ENCODE measurements around the gene NPBWR2. TPM values are rescaled to one million over a fixed set of nuclear protein-coding genes. Genes with fewer than 3 reads are reported as not detected.
"Not testable (repeated sequence)": the region's sequence is repeated elsewhere in the genome, so short reads cannot be mapped to it uniquely, and the experiment has no call there.

Gene NPBWR2
- total and polyA plus RNA-seq, 2 donors (not counting 1 experiment from before 2014, with no cell fraction given), result not detected

DNA sequence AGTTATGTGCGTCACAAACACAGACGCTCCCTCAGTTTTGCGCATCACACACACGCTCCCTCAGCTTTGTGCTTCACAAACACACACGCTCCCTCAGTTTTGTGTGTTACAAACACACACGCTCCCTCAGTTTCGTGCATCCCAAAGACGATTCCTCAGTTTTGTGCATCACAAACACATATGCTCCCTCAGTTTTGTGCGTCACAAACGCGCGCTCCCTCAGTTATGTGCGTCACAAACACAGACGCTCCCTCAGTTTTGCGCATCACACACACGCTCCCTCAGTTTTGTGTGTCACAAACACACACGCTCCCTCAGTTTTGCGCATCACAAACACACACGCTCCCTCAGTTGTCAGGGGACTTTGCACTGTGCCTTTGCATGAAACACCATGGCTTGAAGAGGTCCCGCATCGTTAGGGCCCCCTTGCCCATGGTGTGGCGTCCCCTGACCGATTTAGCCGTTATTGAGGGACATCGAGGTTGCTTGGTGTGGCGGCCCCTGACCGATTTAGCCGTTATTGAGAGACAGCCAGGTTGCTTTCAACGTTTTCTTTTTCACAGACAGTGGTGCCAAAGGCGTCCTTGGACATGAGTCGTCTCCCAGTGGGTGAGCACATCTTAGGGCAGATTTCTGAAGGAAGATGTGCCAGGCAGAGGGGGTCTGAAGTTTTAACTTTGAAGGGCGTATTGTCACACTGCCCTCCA, 28.8 kb upstream of the NPBWR2 start:
- Histone ChIP-seq H3K4me2 (ENCODE audit: extremely low read depth, insufficient read depth, low read length) (no peak overlapping the region), H2AFZ (ENCODE audit: low read length) (no peak overlapping the region), H4K20me1 (ENCODE audit: control insufficient read depth, extremely low read depth, insufficient read depth, low read length) (no peaks in the 10 kb centered on the region), H3K27me3 (ENCODE audit: control insufficient read depth, insufficient read depth, low read length) (no peaks in the 10 kb centered on the region), H3K36me3 (ENCODE audit: control insufficient read depth, insufficient read depth, low read length) (no peaks in the 10 kb centered on the region), H3K79me2 (ENCODE audit: control insufficient read depth, insufficient read depth, low read length) (no peaks in the 10 kb centered on the region), H3K4me1 (ENCODE audit: control insufficient read depth, extremely low read depth, insufficient read depth, low read length) (no peaks in the 10 kb centered on the region), H3K4me3 (replicated peaks in 1 of 4; ENCODE audit: control extremely low read depth in 1 of 4, insufficient read depth in 1 of 4, low read depth in 3 of 4, low read length in 4 of 4) (no peak overlapping the region), H3K9ac (ENCODE audit: insufficient read depth, low read length) (no peak overlapping the region), H3K27ac (ENCODE audit: insufficient read depth, low read length) (no peak overlapping the region), H3K9me3 (ENCODE audit: control insufficient read depth, insufficient read depth, low read depth, low read length) (no peaks in the 10 kb centered on the region)
- no peak for DNase-seq (ENCODE audit: low read depth in 2 of 2)
- no peak for TF ChIP-seq EZH2 (IDR thresholded peaks at IDR 0.05; ENCODE audit: low read length, missing control alignments)
- TF ChIP-seq, protein P1, sequence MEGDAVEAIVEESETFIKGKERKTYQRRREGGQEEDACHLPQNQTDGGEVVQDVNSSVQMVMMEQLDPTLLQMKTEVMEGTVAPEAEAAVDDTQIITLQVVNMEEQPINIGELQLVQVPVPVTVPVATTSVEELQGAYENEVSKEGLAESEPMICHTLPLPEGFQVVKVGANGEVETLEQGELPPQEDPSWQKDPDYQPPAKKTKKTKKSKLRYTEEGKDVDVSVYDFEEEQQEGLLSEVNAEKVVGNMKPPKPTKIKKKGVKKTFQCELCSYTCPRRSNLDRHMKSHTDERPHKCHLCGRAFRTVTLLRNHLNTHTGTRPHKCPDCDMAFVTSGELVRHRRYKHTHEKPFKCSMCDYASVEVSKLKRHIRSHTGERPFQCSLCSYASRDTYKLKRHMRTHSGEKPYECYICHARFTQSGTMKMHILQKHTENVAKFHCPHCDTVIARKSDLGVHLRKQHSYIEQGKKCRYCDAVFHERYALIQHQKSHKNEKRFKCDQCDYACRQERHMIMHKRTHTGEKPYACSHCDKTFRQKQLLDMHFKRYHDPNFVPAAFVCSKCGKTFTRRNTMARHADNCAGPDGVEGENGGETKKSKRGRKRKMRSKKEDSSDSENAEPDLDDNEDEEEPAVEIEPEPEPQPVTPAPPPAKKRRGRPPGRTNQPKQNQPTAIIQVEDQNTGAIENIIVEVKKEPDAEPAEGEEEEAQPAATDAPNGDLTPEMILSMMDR (conservative IDR thresholded peaks at IDR 0.05 in 1 of 2, IDR thresholded peaks at IDR 0.05 in 1 of 2; ENCODE audit: low read depth in 1 of 2, low read length in 2 of 2), result no peak

DNA sequence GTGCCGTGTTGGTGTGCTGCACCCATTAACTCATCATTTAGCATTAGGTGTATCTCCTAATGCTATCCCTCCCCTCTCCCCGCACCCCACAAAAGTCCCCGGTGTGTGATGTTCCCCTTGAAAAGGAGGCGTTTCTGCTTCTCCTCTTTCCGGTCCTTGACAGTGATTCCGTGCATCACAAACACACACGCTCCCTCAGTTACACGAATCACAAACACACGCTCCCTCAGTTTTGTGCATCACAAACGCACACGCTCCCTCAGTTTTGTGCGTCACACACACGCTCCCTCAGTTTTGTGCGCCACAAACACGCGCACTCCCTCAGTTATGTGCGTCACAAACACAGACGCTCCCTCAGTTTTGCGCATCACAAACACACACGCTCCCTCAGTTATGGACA, 27.4 kb upstream of the NPBWR2 start:
- H3K79me2 ChIP-seq (ENCODE audit: control insufficient read depth, insufficient read depth, low read length); H3K9ac ChIP-seq (ENCODE audit: insufficient read depth, low read length); H2AFZ ChIP-seq (ENCODE audit: low read length); H3K36me3 ChIP-seq (ENCODE audit: control insufficient read depth, insufficient read depth, low read length); H3K4me1 ChIP-seq (ENCODE audit: control insufficient read depth, extremely low read depth, insufficient read depth, low read length); H3K4me3 ChIP-seq (replicated peaks in 1 of 4; ENCODE audit: control extremely low read depth in 1 of 4, insufficient read depth in 1 of 4, low read depth in 3 of 4, low read length in 4 of 4); H3K27ac ChIP-seq (ENCODE audit: insufficient read depth, low read length); H4K20me1 ChIP-seq (ENCODE audit: control insufficient read depth, extremely low read depth, insufficient read depth, low read length); H3K4me2 ChIP-seq (ENCODE audit: extremely low read depth, insufficient read depth, low read length); H3K27me3 ChIP-seq (ENCODE audit: control insufficient read depth, insufficient read depth, low read length); DNase-seq (ENCODE audit: low read depth in 2 of 2); H3K9me3 ChIP-seq (ENCODE audit: control insufficient read depth, insufficient read depth, low read depth, low read length): not testable (repeated sequence)

DNA sequence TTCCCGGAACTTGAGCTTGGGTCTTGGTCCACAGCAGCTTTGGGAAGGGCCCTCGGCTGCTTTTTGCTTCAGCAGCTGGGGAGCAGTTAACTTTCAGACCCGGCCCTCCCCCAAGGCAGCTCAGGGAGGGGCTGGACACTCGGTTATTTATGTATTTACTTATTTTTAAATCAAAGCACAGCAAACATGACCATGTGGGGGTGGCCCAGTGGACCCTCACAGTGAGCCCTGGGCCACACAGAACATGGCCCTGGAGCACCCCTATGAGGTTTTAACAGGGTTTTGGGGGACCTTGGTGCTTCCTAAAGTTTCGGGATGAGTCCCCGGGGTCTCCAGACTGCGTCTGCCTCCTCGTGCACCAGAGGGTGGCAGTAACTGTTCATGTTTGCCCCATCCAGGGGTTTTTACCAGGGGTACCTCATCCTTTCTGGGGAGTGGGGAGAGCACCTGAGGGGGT, 26.6 kb upstream of the NPBWR2 start:
- H3K36me3 ChIP-seq (ENCODE audit: control insufficient read depth, insufficient read depth, low read length), result no peaks in the 10 kb centered on the region
- no peak overlapping the region for H3K9ac ChIP-seq (ENCODE audit: insufficient read depth, low read length)
- H3K4me1 ChIP-seq (ENCODE audit: control insufficient read depth, extremely low read depth, insufficient read depth, low read length), result no peaks in the 10 kb centered on the region
- H2AFZ ChIP-seq (ENCODE audit: low read length), result no peak overlapping the region
- no peak overlapping the region for H3K27ac ChIP-seq (ENCODE audit: insufficient read depth, low read length)
- no peaks in the 10 kb centered on the region for H3K79me2 ChIP-seq (ENCODE audit: control insufficient read depth, insufficient read depth, low read length)
- no peaks in the 10 kb centered on the region for H4K20me1 ChIP-seq (ENCODE audit: control insufficient read depth, extremely low read depth, insufficient read depth, low read length)
- no peak overlapping the region for H3K4me2 ChIP-seq (ENCODE audit: extremely low read depth, insufficient read depth, low read length)
- DNase-seq (ENCODE audit: low read depth in 2 of 2), result no peak
- no peak overlapping the region for H3K4me3 ChIP-seq (replicated peaks in 1 of 4; ENCODE audit: control extremely low read depth in 1 of 4, insufficient read depth in 1 of 4, low read depth in 3 of 4, low read length in 4 of 4)
- TF ChIP-seq EZH2 (IDR thresholded peaks at IDR 0.05; ENCODE audit: low read length, missing control alignments), result no peak
- TF ChIP-seq, protein P1 (conservative IDR thresholded peaks at IDR 0.05 in 1 of 2, IDR thresholded peaks at IDR 0.05 in 1 of 2; ENCODE audit: low read depth in 1 of 2, low read length in 2 of 2), result peak; percentile 13 to 31
- no peaks in the 10 kb centered on the region for H3K9me3 ChIP-seq (ENCODE audit: control insufficient read depth, insufficient read depth, low read depth, low read length)
- H3K27me3 ChIP-seq (ENCODE audit: control insufficient read depth, insufficient read depth, low read length), result no peaks in the 10 kb centered on the region
